Measurements from ENCODE around the gene HLA-C.
"Not testable (repeated sequence)": the region's sequence is repeated elsewhere in the genome, so short reads cannot be mapped to it uniquely, and the experiment has no call there.

The HLA-C gene

DNA sequence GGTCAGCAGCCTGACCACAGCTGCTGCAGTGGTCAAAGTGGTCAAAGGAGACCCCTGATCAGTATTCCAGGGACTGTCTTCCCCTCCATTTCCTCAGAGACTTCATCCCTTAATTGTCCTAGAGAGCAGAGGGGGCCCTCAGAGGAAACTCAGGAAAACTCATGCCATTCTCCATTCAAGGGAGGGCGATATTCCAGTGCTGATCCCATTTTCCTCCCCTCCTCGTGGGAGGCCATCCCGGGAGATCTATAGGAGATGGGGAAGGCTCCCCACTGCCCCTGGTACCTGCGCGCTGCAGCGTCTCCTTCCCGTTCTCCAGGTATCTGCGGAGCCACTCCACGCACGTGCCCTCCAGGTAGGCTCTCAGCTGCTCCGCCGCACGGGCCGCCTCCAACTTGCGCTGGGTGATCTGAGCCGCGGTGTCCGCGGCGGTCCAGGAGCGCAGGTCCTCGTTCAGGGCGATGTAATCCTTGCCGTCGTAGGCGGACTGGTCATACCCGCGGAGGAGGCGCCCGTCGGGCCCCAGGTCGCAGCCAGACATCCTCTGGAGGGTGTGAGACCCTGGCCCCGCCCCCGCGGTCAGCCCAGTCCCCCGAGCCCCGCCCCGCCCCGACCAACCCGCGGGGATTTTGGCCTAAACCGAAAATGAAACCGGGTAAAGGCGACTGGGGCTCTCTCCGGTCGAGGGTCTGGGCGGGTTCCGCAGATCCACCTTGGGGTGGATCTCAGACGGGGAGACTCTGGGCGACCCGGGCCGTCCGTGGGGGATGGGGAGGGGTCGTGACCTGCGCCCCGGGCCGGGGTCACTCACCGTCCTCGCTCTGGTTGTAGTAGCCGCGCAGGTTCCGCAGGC lies 878 bp downstream of the HLA-C start:
- Histone ChIP-seq H3K27ac (ENCODE audit: low read depth, low read length) (no peak overlapping the region), H3K4me3 (ENCODE audit: low read length) (peak overlapping the region; percentile 84), H3K9ac (ENCODE audit: low read depth, low read length) (peak overlapping the region; percentile 80), H3K27me3 (ENCODE audit: insufficient read depth, low read length) (peaks cover 23% of the 10 kb centered on the region), H3K4me1 (ENCODE audit: insufficient read depth, low read length) (0 out of 2 replicates have a peak, but pooled peaks cover 3% of the 10 kb centered on the region), H3K9me3 (ENCODE audit: insufficient read depth, low read depth, low read length) (no peaks in the 10 kb centered on the region), H3K36me3 (ENCODE audit: insufficient read depth, low read length) (peaks cover 12% of the 10 kb centered on the region)
- WGBS = 10% methylated on average over 62 of the region's 62 CpGs

DNA sequence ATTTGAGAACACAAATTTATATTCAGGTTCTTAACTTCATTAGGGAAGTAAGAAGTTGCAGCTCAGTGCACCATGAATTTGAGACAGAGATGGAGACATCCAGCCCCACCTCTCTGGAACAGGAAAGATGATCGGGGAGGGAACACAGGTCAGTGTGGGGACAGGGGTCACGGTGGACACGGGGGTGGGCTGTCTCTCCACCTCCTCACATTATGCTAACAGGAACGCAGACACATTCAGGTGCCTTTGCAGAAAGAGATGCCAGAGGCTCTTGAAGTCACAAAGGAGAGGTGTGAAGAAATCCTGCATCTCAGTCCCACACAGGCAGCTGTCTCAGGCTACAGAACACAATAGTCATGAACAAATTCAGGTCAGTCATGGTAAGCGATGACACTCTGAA lies 3.1 kb downstream of the HLA-C start:
- H3K27ac ChIP-seq (ENCODE audit: low read depth, low read length) = no peak overlapping the region
- H3K27me3 ChIP-seq (ENCODE audit: insufficient read depth, low read length) = peaks cover 23% of the 10 kb centered on the region
- no peak overlapping the region for H3K9ac ChIP-seq (ENCODE audit: low read depth, low read length)
- no peak overlapping the region for H3K4me3 ChIP-seq (ENCODE audit: low read length)
- 77% methylated on average over 4 of the region's 5 CpGs for WGBS
- H3K36me3 ChIP-seq (ENCODE audit: insufficient read depth, low read length) = peaks cover 12% of the 10 kb centered on the region
- no peaks in the 10 kb centered on the region for H3K9me3 ChIP-seq (ENCODE audit: insufficient read depth, low read depth, low read length)
- H3K4me1 ChIP-seq (ENCODE audit: insufficient read depth, low read length) = 0 out of 2 replicates have a peak, but pooled peaks cover 3% of the 10 kb centered on the region

DNA sequence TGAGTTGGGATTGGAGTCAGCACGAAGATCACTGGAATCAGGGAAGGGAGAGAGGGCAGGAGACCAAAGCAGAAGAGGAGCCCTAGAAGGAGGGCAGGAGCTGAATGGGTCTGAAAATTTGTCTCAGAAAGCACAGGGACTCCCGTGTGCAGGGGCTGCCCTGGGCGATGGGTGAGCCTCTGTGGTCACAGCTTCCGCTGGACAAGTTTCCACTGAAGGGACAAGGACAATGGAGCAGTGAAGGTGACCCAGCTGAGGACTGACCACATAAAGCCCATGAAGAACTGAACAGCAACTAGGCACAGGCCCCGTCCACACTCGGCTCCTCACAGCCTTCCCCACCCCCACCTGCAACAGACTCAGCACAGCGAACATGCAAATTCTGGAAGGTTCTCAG lies 3.5 kb downstream of the HLA-C start:
- peaks cover 12% of the 10 kb centered on the region for H3K36me3 ChIP-seq (ENCODE audit: insufficient read depth, low read length)
- no peak overlapping the region for H3K27ac ChIP-seq (ENCODE audit: low read depth, low read length)
- peaks cover 18% of the 10 kb centered on the region for H3K27me3 ChIP-seq (ENCODE audit: insufficient read depth, low read length)
- no peak overlapping the region for H3K4me3 ChIP-seq (ENCODE audit: low read length)
- H3K9ac ChIP-seq (ENCODE audit: low read depth, low read length) = no peak overlapping the region
- 89% methylated on average over 7 of the region's 7 CpGs for WGBS
- no peaks in the 10 kb centered on the region for H3K9me3 ChIP-seq (ENCODE audit: insufficient read depth, low read depth, low read length)
- 0 out of 2 replicates have a peak, but pooled peaks cover 3% of the 10 kb centered on the region for H3K4me1 ChIP-seq (ENCODE audit: insufficient read depth, low read length)

DNA sequence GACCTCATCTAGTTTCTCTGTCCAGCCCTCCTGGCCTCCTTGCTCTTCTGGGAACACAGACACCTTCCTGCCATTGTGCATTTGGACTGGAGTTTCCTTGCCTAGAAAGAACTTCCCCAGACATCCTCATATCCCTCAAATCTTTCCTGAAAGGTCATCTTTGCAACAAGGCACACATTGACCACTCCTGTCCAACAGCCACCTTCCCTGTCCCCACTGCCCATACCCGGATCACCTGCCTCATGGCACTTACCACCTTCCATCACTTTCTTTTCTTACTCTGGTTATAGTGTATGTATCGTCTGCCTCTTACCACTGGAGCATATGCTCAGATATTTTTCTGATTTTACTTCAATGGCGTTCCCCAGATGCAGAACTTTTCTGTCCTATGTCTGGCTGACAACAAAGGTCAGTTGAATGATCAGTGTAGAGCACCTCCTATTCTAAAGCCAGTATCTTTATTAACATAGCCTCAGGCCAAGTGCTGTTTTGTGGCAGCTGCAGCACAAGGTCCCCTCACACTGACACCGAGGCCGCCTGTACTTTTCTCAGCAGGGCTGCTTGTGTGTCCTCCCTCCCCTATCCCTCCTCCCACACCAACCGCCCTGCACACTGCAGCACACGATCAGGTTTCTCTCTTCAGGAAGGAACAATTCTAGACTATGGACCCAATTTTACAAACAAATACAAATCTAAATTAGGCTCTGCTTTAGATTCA lies 4.1 kb downstream of the HLA-C start:
- Histone ChIP-seq H3K27me3 (ENCODE audit: insufficient read depth, low read length) (peaks cover 13% of the 10 kb centered on the region), H3K9me3 (ENCODE audit: insufficient read depth, low read depth, low read length) (peaks cover 3% of the 10 kb centered on the region; the same call in 1 of the 2 replicates), H3K4me3 (ENCODE audit: low read length) (no peak overlapping the region), H3K27ac (ENCODE audit: low read depth, low read length) (no peak overlapping the region), H3K4me1 (ENCODE audit: insufficient read depth, low read length) (0 out of 2 replicates have a peak, but pooled peaks cover 3% of the 10 kb centered on the region), H3K9ac (ENCODE audit: low read depth, low read length) (no peak overlapping the region), H3K36me3 (ENCODE audit: insufficient read depth, low read length) (peaks cover 12% of the 10 kb centered on the region)
- 63% methylated on average over 7 of the region's 7 CpGs for WGBS

DNA sequence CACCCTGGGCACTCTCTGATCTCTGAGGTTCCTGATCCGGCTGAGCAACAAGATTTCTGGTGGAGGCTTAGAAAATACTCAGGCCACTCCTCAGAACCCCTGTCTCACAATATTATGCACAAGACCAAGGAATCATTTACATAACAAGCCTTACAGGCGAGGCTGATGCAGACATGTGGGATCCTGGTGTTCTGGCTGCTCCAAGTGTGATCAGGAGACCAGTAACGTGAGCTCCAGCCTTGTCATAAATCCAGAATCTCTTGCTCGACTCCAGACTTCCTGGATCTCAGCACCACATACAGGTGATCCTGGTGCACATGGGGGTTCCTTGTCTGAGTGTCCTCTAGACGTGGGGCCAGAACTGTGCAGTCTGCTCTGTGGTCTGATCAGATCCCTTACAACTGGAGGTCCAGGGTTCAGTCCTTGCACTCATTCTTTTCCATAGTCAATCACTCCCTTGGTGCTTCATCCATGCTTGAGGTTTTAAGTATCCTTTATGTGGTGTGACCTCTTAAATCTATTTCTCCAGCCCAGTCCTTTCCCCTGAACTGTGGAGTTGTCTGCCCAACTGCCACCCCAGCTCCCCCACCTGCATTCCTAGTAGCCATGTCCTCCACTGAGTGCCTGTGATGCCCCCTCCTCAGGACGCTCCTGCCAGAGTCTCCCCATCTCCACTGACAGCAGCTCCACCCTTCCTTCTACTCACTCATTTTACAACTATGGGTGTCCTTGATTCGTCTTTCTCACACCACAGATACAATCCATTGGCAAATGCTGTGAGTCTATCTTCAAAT lies 5.1 kb downstream of the HLA-C start:
- H3K4me3 ChIP-seq (ENCODE audit: low read length) = no peak overlapping the region
- 73% methylated on average over 7 of the region's 7 CpGs for WGBS
- H3K9ac ChIP-seq (ENCODE audit: low read depth, low read length) = no peak overlapping the region
- H3K27me3 ChIP-seq (ENCODE audit: insufficient read depth, low read length) = peaks cover 7% of the 10 kb centered on the region
- peaks cover 12% of the 10 kb centered on the region; the same call in 1 of the 2 replicates for H3K9me3 ChIP-seq (ENCODE audit: insufficient read depth, low read depth, low read length)
- H3K4me1 ChIP-seq (ENCODE audit: insufficient read depth, low read length) = 0 out of 2 replicates have a peak, but pooled peaks cover 3% of the 10 kb centered on the region
- H3K36me3 ChIP-seq (ENCODE audit: insufficient read depth, low read length) = peaks cover 12% of the 10 kb centered on the region
- no peak overlapping the region for H3K27ac ChIP-seq (ENCODE audit: low read depth, low read length)

DNA sequence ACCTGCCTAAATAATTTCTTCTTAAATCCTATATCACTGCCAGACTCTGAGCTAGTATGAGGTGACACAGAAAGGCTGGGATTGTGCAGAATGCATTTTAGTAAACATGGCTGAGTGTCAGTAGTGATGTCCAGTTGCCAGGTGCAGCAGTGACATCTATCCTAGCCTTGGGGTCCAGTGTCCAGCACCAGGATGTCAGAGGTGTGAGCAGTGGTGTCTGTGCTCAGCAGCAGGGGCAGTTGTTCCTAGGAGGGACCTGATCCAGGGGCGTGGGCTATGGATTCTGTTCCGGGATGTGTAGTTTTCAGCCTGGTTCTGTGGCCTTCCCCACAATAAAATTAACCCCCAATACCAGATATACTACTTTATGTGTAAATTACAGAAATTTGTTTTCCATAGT lies 6.0 kb downstream of the HLA-C start:
- Histone ChIP-seq H3K27me3 (ENCODE audit: insufficient read depth, low read length) (peaks cover 5% of the 10 kb centered on the region), H3K36me3 (ENCODE audit: insufficient read depth, low read length) (peaks cover 12% of the 10 kb centered on the region), H3K27ac (ENCODE audit: low read depth, low read length) (no peak overlapping the region), H3K9me3 (ENCODE audit: insufficient read depth, low read depth, low read length) (peaks cover 12% of the 10 kb centered on the region; the same call in 1 of the 2 replicates), H3K9ac (ENCODE audit: low read depth, low read length) (no peak overlapping the region), H3K4me1 (ENCODE audit: insufficient read depth, low read length) (0 out of 2 replicates have a peak, but pooled peaks cover 3% of the 10 kb centered on the region), H3K4me3 (ENCODE audit: low read length) (no peak overlapping the region)
- WGBS = 86% methylated on average over 1 of the region's 2 CpGs

DNA sequence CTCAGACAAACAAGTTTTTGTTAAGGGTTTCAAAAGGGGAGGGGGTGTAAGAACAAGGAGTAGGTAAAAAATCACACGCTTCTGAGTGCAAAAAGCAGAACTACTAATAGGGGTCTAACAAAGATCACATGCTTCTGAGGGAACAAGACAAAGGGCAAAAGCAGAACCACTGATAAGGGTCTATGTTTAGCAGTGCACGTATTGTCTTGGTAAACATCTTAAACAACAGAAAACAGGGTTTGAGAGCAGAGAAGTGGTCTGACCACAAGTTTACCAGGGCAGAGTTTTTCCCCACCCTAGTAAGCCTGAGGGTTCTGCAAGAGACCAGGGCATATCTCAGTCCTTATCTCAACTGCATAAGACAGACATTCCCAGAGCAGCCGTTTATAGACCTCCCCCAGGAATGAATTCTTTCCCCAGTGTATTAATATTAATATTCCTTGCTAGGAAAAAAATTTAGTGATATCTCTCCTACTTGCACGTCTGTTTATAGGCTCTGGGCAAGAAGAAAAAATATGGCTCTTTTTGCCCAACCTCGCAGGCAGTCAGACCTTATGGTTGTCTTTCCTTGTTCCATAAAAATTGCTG lies 8.5 kb downstream of the HLA-C start:
- not testable (repeated sequence) for H3K27ac ChIP-seq (ENCODE audit: low read depth, low read length); H3K9ac ChIP-seq (ENCODE audit: low read depth, low read length); H3K27me3 ChIP-seq (ENCODE audit: insufficient read depth, low read length); H3K4me3 ChIP-seq (ENCODE audit: low read length); H3K4me1 ChIP-seq (ENCODE audit: insufficient read depth, low read length); H3K36me3 ChIP-seq (ENCODE audit: insufficient read depth, low read length)
- WGBS = 90% methylated on average over 4 of the region's 5 CpGs
- peaks cover 20% of the 10 kb centered on the region for H3K9me3 ChIP-seq (ENCODE audit: insufficient read depth, low read depth, low read length)

DNA sequence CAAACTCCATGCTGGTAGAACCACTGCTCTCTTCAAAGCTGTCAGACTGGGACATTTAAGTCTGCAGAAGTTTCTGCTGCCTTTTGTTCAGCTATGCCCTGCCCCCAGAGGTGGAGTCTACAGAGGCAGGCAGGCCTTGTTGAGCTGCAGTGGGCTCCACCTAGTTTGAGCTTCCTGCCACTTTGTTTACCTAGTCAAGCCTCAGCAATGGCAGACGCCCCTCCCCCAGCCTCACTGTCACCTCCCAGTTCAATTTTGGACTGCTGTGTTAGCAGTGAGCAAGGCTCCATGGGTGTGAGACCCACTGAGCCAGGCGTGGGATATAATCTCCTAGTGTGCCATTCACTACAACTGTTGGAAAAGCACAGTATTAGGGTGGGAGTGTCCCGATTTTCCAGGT lies 11.9 kb downstream of the HLA-C start:
- H3K4me3 ChIP-seq (ENCODE audit: low read length); H3K27me3 ChIP-seq (ENCODE audit: insufficient read depth, low read length); H3K27ac ChIP-seq (ENCODE audit: low read depth, low read length); H3K4me1 ChIP-seq (ENCODE audit: insufficient read depth, low read length); H3K36me3 ChIP-seq (ENCODE audit: insufficient read depth, low read length); H3K9ac ChIP-seq (ENCODE audit: low read depth, low read length): not testable (repeated sequence)
- WGBS = 61% methylated on average over 3 of the region's 3 CpGs
- H3K9me3 ChIP-seq (ENCODE audit: insufficient read depth, low read depth, low read length) = peaks cover 20% of the 10 kb centered on the region

DNA sequence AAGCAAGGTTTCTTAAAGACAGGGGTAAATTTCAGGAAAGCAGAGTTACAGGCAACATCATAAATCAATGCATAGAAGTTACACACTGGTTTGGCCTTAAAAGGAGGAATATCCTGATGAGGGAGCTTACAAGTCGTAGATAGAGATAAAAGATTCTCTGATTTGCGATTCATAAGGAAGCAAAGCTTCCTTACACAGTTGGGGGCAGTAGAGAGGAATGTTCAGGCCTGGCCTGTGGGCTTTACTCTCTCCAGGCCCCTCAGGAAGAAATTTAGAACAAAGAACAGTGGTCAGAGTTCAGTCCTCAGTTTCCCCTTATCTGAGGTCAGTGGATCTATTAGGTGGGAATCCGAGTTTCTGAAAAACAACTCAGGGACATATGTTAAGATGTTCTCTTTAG lies 19.3 kb downstream of the HLA-C start:
- H3K36me3 ChIP-seq (ENCODE audit: insufficient read depth, low read length) = no peaks in the 10 kb centered on the region
- H3K9me3 ChIP-seq (ENCODE audit: insufficient read depth, low read depth, low read length) = peaks cover 11% of the 10 kb centered on the region
- H3K4me1 ChIP-seq (ENCODE audit: insufficient read depth, low read length) = peaks cover 8% of the 10 kb centered on the region; the same call in 1 of the 2 replicates
- no peak overlapping the region for H3K4me3 ChIP-seq (ENCODE audit: low read length)
- H3K27me3 ChIP-seq (ENCODE audit: insufficient read depth, low read length) = no peaks in the 10 kb centered on the region
- WGBS = 76% methylated on average over 3 of the region's 3 CpGs
- no peak overlapping the region for H3K9ac ChIP-seq (ENCODE audit: low read depth, low read length)
- no peak overlapping the region for H3K27ac ChIP-seq (ENCODE audit: low read depth, low read length)

DNA sequence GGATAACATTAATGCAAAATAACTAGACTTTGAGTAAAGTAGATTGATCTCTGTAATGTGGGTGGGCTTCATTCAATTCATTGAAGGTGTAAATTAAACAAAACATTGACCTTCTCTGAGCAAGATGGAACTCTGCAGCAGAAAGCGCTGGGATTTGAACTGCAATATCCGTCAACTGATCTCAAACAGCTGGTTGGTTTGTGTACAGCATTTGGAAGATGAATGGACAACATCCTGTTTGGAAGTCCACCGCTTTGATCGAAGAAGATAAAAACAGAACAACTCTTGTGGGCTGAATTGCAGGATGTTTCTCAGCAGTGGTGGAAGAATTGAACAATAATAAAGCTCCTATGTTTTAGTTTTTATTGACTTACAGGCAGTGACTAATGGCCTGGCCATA lies 20.6 kb downstream of the HLA-C start:
- H3K9me3 ChIP-seq (ENCODE audit: insufficient read depth, low read depth, low read length) = peaks cover 12% of the 10 kb centered on the region

More for the DNA sequence above, 20.6 kb downstream of the HLA-C start:
- H3K4me3 ChIP-seq (ENCODE audit: low read length) = no peak overlapping the region
- H3K27ac ChIP-seq (ENCODE audit: low read depth, low read length) = no peak overlapping the region
- H3K36me3 ChIP-seq (ENCODE audit: insufficient read depth, low read length) = no peaks in the 10 kb centered on the region
- 92% methylated on average over 4 of the region's 4 CpGs for WGBS
- H3K27me3 ChIP-seq (ENCODE audit: insufficient read depth, low read length) = no peaks in the 10 kb centered on the region
- H3K9ac ChIP-seq (ENCODE audit: low read depth, low read length) = no peak overlapping the region
- peaks cover 17% of the 10 kb centered on the region; the same call in 1 of the 2 replicates for H3K4me1 ChIP-seq (ENCODE audit: insufficient read depth, low read length)

Measured in HUES64 (cell line).